ENCODE measurements around the gene HTRA1. TPM values are rescaled to one million over a fixed set of nuclear protein-coding genes. Genes with fewer than 3 reads are reported as not detected.

The HTRA1 gene
- polyA plus RNA-seq, 1 donor: 69.8 TPM

GRCh38 chr10:122462533-122463465, 1.4 kb downstream of the HTRA1 start:
- no peaks in the 10 kb centered on the region for H3K36me3 ChIP-seq (ENCODE audit: control insufficient read depth, insufficient read depth, low read length)
- H3K27me3 ChIP-seq (ENCODE audit: control insufficient read depth, insufficient read depth, low read length): peaks cover 56% of the 10 kb centered on the region
- H3K9me3 ChIP-seq (ENCODE audit: control insufficient read depth, low read depth, low read length): no peaks in the 10 kb centered on the region
- no peak overlapping the region for H3K27ac ChIP-seq (ENCODE audit: low read length)
- peak in 1 of 2 donors; percentile 47 for DNase-seq
- H3K4me3 ChIP-seq (ENCODE audit: low read length): peak overlapping the region; percentile 50
- WGBS (ENCODE audit: insufficient coverage, low lambda C conversion rate): no CpG with 5 or more reads among the region's 47 CpGs
- H3K4me1 ChIP-seq (ENCODE audit: control insufficient read depth, insufficient read depth, low read length): peaks cover 12% of the 10 kb centered on the region

- Histone ChIP-seq H3K4me1 (ENCODE audit: control insufficient read depth, insufficient read depth, low read length) (peaks cover 12% of the 10 kb centered on the region), H3K27me3 (ENCODE audit: control insufficient read depth, insufficient read depth, low read length) (peaks cover 49% of the 10 kb centered on the region), H3K27ac (ENCODE audit: low read length) (no peak overlapping the region), H3K9me3 (ENCODE audit: control insufficient read depth, low read depth, low read length) (no peaks in the 10 kb centered on the region), H3K4me3 (ENCODE audit: low read length) (no peak overlapping the region), H3K36me3 (ENCODE audit: control insufficient read depth, insufficient read depth, low read length) (no peaks in the 10 kb centered on the region)
- no peak for DNase-seq
- WGBS (ENCODE audit: insufficient coverage, low lambda C conversion rate): no CpG with 5 or more reads among the region's 17 CpGs
Measured at GRCh38 chr10:122463466-122464249, 2.3 kb downstream of the HTRA1 start.

GRCh38 chr10:122464250-122464510, 2.8 kb downstream of the HTRA1 start:
- H3K27me3 ChIP-seq (ENCODE audit: control insufficient read depth, insufficient read depth, low read length): peaks cover 43% of the 10 kb centered on the region
- H3K4me1 ChIP-seq (ENCODE audit: control insufficient read depth, insufficient read depth, low read length): peaks cover 12% of the 10 kb centered on the region
- no peak overlapping the region for H3K27ac ChIP-seq (ENCODE audit: low read length)
- whole genome bisulfite sequencing (ENCODE audit: insufficient coverage, low lambda C conversion rate): no CpG with 5 or more reads among the region's 4 CpGs
- no peak overlapping the region for H3K4me3 ChIP-seq (ENCODE audit: low read length)
- H3K36me3 ChIP-seq (ENCODE audit: control insufficient read depth, insufficient read depth, low read length): no peaks in the 10 kb centered on the region
- no peaks in the 10 kb centered on the region for H3K9me3 ChIP-seq (ENCODE audit: control insufficient read depth, low read depth, low read length)
- no peak for DNase-seq

GRCh38 chr10:122464586-122464985, 3.2 kb downstream of the HTRA1 start:
- no peak for DNase-seq
- H3K36me3 ChIP-seq (ENCODE audit: control insufficient read depth, insufficient read depth, low read length): no peaks in the 10 kb centered on the region
- no peaks in the 10 kb centered on the region for H3K9me3 ChIP-seq (ENCODE audit: control insufficient read depth, low read depth, low read length)
- H3K4me1 ChIP-seq (ENCODE audit: control insufficient read depth, insufficient read depth, low read length): peaks cover 12% of the 10 kb centered on the region
- no peak overlapping the region for H3K4me3 ChIP-seq (ENCODE audit: low read length)
- H3K27me3 ChIP-seq (ENCODE audit: control insufficient read depth, insufficient read depth, low read length): peaks cover 39% of the 10 kb centered on the region
- no peak overlapping the region for H3K27ac ChIP-seq (ENCODE audit: low read length)
- WGBS (ENCODE audit: insufficient coverage, low lambda C conversion rate): 100% methylated on average over 1 of the region's 11 CpGs

- no peak for DNase-seq
- Histone ChIP-seq H3K4me1 (ENCODE audit: control insufficient read depth, insufficient read depth, low read length) (peaks cover 8% of the 10 kb centered on the region), H3K9me3 (ENCODE audit: control insufficient read depth, low read depth, low read length) (no peaks in the 10 kb centered on the region), H3K27me3 (ENCODE audit: control insufficient read depth, insufficient read depth, low read length) (peaks cover 30% of the 10 kb centered on the region), H3K36me3 (ENCODE audit: control insufficient read depth, insufficient read depth, low read length) (no peaks in the 10 kb centered on the region), H3K4me3 (ENCODE audit: low read length) (no peak overlapping the region), H3K27ac (ENCODE audit: low read length) (no peak overlapping the region)
- no CpG with 5 or more reads among the region's 6 CpGs for WGBS (ENCODE audit: insufficient coverage, low lambda C conversion rate)
Measured at GRCh38 chr10:122465401-122466040, 4.2 kb downstream of the HTRA1 start.

- no peaks in the 10 kb centered on the region for H3K36me3 ChIP-seq (ENCODE audit: control insufficient read depth, insufficient read depth, low read length)
- no peaks in the 10 kb centered on the region for H3K9me3 ChIP-seq (ENCODE audit: control insufficient read depth, low read depth, low read length)
- no peak overlapping the region for H3K4me3 ChIP-seq (ENCODE audit: low read length)
- peaks cover 5% of the 10 kb centered on the region for H3K4me1 ChIP-seq (ENCODE audit: control insufficient read depth, insufficient read depth, low read length)
- no peak for DNase-seq
- WGBS (ENCODE audit: insufficient coverage, low lambda C conversion rate): no CpG with 5 or more reads among the region's 8 CpGs
- H3K27ac ChIP-seq (ENCODE audit: low read length): no peak overlapping the region
- H3K27me3 ChIP-seq (ENCODE audit: control insufficient read depth, insufficient read depth, low read length): peaks cover 26% of the 10 kb centered on the region
Measured at GRCh38 chr10:122466951-122467381, 5.6 kb downstream of the HTRA1 start.

GRCh38 chr10:122467701-122468100, 6.3 kb downstream of the HTRA1 start:
- Histone ChIP-seq H3K9me3 (ENCODE audit: control insufficient read depth, low read depth, low read length) (no peaks in the 10 kb centered on the region), H3K27me3 (ENCODE audit: control insufficient read depth, insufficient read depth, low read length) (peaks cover 18% of the 10 kb centered on the region), H3K27ac (ENCODE audit: low read length) (no peak overlapping the region), H3K4me1 (ENCODE audit: control insufficient read depth, insufficient read depth, low read length) (peaks cover 3% of the 10 kb centered on the region), H3K36me3 (ENCODE audit: control insufficient read depth, insufficient read depth, low read length) (no peaks in the 10 kb centered on the region), H3K4me3 (ENCODE audit: low read length) (no peak overlapping the region)
- WGBS (ENCODE audit: insufficient coverage, low lambda C conversion rate): 100% methylated on average over 1 of the region's 6 CpGs
- DNase-seq: no peak

GRCh38 chr10:122468307-122468925, 7.1 kb downstream of the HTRA1 start:
- no peaks in the 10 kb centered on the region for H3K4me1 ChIP-seq (ENCODE audit: control insufficient read depth, insufficient read depth, low read length)
- H3K4me3 ChIP-seq (ENCODE audit: low read length): no peak overlapping the region
- H3K27ac ChIP-seq (ENCODE audit: low read length): no peak overlapping the region
- H3K36me3 ChIP-seq (ENCODE audit: control insufficient read depth, insufficient read depth, low read length): no peaks in the 10 kb centered on the region
- no peak for DNase-seq
- no CpG with 5 or more reads among the region's 5 CpGs for WGBS (ENCODE audit: insufficient coverage, low lambda C conversion rate)
- H3K9me3 ChIP-seq (ENCODE audit: control insufficient read depth, low read depth, low read length): no peaks in the 10 kb centered on the region
- H3K27me3 ChIP-seq (ENCODE audit: control insufficient read depth, insufficient read depth, low read length): peaks cover 13% of the 10 kb centered on the region

GRCh38 chr10:122468926-122469781, 7.8 kb downstream of the HTRA1 start:
- no peak overlapping the region for H3K27ac ChIP-seq (ENCODE audit: low read length)
- no peak for DNase-seq
- H3K4me1 ChIP-seq (ENCODE audit: control insufficient read depth, insufficient read depth, low read length): peaks cover under 1% of the 10 kb centered on the region

More at GRCh38 chr10:122468926-122469781, 7.8 kb downstream of the HTRA1 start:
- Histone ChIP-seq H3K36me3 (ENCODE audit: control insufficient read depth, insufficient read depth, low read length) (no peaks in the 10 kb centered on the region), H3K27me3 (ENCODE audit: control insufficient read depth, insufficient read depth, low read length) (peaks cover 6% of the 10 kb centered on the region), H3K4me3 (ENCODE audit: low read length) (no peak overlapping the region), H3K9me3 (ENCODE audit: control insufficient read depth, low read depth, low read length) (no peaks in the 10 kb centered on the region)
- WGBS (ENCODE audit: insufficient coverage, low lambda C conversion rate): 100% methylated on average over 2 of the region's 11 CpGs

All from large intestine (tissue), 3 donors.